ENCODE results near the gene APLN. TPM values are rescaled to one million over a fixed set of nuclear protein-coding genes. Genes with fewer than 3 reads are reported as not detected.

Gene APLN
- total and polyA plus RNA-seq, 2 of the 13 experiments (the other 11 are each of a cell fraction or from before 2014, with no cell fraction given): 0.02 to 0.17 TPM

- TF ChIP-seq ZNF660 (CRISPR knock-in tag; IDR thresholded peaks at IDR 0.05; ENCODE audit: borderline replicate concordance, low read depth) (no peak), NFE2L1 (CRISPR knock-in tag; IDR thresholded peaks at IDR 0.05; ENCODE audit: borderline replicate concordance) (no peak), ZNF720 (CRISPR knock-in tag; IDR thresholded peaks at IDR 0.05) (no peak), ZNF343 (CRISPR knock-in tag; IDR thresholded peaks at IDR 0.05) (no peak), DZIP1 (CRISPR knock-in tag; IDR thresholded peaks at IDR 0.05) (no peak), NCOR1 (IDR thresholded peaks at IDR 0.05; ENCODE audit: borderline replicate concordance, low read length) (no peak), PHF5A (CRISPR knock-in tag; IDR thresholded peaks at IDR 0.05; ENCODE audit: low read depth, unreplicated experiment) (no peak), MAFF (IDR thresholded peaks at IDR 0.05; ENCODE audit: low read depth, low read length) (no peak), ZNF484 (CRISPR knock-in tag; IDR thresholded peaks at IDR 0.05; ENCODE audit: borderline replicate concordance, low read depth) (no peak), HNRNPUL1 (IDR thresholded peaks at IDR 0.05; ENCODE audit: low read depth, low read length) (no peak), NFIC (IDR thresholded peaks at IDR 0.05; ENCODE audit: low read length) (no peak), U2AF1 (optimal IDR thresholded peaks at IDR 0.05; ENCODE audit: low read depth, low read length) (no peak)
These were observed 7.0 kb downstream of the APLN start (continued) for GRCh38 chrX:129647418-129648410.
